ENCODE measurements around the gene DUOX1. TPM values are rescaled to one million over a fixed set of nuclear protein-coding genes. Genes with fewer than 3 reads are reported as not detected.

DUOX1 gene
- total RNA-seq, 2 experiments from 2014 or later: not detected

DNA sequence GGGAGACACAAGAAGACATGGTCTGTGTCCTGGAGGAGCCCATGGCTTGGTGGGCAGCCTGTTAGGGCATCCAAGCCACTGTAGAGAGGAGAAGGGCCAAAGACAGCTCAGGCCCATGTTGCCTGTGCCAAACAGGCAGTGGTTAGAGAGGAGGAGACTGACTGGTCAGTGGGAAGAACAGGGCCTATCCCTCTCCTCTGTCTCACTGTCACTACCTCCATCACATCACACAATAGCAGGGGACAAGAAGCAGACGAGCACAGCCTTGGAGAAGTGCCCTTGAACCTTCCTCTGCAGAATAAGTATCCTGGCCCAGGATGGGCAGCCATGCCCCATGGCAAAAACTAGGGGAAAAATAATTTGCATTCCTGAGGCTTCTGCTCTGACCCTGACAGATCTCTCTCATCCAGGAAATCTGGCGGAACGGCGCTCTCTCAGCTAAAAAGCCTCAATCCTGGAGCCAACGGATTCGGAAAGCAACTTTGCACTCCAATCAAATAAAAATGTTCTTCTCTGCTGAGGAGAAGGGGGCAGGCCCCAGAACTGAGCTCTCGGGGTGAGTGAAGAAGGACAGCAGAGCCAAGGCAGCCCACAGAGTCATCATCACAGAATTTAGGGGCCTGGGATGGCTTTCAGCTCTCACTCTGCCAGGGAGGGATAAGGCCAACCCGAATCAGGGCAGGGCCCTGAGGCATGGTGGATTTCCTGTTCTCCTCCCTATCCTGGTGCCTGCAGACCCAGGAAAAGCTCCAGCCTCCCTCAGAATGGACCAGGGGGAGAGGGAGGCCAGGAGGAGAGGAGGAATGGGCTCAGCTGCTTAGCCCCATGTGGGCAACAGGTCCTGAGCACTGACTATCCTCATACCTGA is 56.3 kb downstream of the DUOX1 start:
- CTCF ChIA-PET: interaction anchor here (1.1 to 13.1 kb wide), 8 partner anchors 7 to 68 kb away, joined by 3 to 131 read pairs (median 4); no protein-coding TSS in a partner anchor
- Mint-ChIP-seq H3K9me3 (no peaks in the 10 kb centered on the region), H3K27me3 (no peaks in the 10 kb centered on the region), H3K4me1 (ENCODE audit: low read depth) (peaks cover 32% of the 10 kb centered on the region), H3K36me3 (ENCODE audit: low read depth) (peaks cover 2% of the 10 kb centered on the region), H3K27ac (peak overlapping the region; percentile 17), H3K4me3 (peak overlapping the region; percentile 77)
- intact Hi-C loops (cut with micrococcal nuclease): no loop called here
- DNase-seq (no peak), ATAC-seq (no peak)
- TF ChIP-seq, protein P1, sequence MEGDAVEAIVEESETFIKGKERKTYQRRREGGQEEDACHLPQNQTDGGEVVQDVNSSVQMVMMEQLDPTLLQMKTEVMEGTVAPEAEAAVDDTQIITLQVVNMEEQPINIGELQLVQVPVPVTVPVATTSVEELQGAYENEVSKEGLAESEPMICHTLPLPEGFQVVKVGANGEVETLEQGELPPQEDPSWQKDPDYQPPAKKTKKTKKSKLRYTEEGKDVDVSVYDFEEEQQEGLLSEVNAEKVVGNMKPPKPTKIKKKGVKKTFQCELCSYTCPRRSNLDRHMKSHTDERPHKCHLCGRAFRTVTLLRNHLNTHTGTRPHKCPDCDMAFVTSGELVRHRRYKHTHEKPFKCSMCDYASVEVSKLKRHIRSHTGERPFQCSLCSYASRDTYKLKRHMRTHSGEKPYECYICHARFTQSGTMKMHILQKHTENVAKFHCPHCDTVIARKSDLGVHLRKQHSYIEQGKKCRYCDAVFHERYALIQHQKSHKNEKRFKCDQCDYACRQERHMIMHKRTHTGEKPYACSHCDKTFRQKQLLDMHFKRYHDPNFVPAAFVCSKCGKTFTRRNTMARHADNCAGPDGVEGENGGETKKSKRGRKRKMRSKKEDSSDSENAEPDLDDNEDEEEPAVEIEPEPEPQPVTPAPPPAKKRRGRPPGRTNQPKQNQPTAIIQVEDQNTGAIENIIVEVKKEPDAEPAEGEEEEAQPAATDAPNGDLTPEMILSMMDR (IDR thresholded peaks at IDR 0.05): no peak
- POLR2A ChIA-PET: interaction anchor here (4.1 to 7.6 kb wide), 2 partner anchors 14 to 20 kb away, joined by 50 to 85 read pairs; no protein-coding TSS in a partner anchor

DNA sequence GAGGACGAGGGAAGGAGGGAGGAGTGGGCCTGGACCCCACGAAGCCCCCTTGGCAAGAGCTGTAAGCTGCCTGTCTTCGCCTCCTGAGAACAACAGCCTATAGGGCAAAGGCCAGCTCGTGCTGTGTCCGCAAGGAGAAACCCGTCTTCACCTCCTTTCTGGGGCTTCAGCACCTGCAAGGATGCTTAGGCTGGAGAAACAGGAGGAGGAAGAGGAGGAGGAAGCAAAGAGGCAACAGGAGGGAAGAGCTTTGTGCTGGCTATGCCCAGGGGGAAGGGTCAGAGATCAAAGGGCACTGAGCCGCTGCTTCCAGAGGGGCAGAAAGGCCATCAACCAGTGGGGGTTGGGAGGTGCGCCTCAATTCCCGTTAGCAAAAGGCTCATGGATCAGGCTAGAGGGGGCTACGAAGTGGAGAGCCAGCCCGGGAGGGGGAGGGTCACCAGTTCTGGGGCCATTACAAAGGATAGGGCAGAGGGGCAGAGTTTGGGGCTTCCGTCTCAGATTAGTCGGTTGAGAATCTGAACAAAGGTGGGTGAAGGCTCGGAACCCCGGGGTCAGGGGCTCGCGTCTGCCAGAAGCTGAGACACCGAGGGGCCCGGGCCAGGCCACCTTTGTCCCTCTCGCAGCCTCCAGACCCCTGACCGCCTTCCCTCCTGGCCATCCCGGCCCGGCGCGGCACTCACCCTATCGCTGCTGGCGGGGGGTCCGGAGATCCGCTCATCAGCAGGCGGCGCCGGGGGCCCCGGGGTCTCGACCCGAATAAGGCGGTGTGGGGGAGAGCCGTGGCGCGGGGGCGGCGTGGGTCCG is 57.2 kb downstream of the DUOX1 start:
- H3K27ac Mint-ChIP-seq: peak overlapping the region; percentile 55
- no peaks in the 10 kb centered on the region for H3K9me3 Mint-ChIP-seq
- no peaks in the 10 kb centered on the region for H3K27me3 Mint-ChIP-seq
- no peaks in the 10 kb centered on the region for H3K36me3 Mint-ChIP-seq (ENCODE audit: low read depth)
- POLR2A ChIA-PET: interaction anchor here (0.5 to 7.6 kb wide), 6 partner anchors 9 to 216 kb away, joined by 3 to 85 read pairs (median 8); a partner anchor contains a TSS
- H3K4me3 Mint-ChIP-seq: peak overlapping the region; percentile 77
- CTCF ChIA-PET: interaction anchor here (1.2 to 13.1 kb wide), 6 partner anchors 8 to 21 kb away, joined by 3 to 131 read pairs (median 8); no protein-coding TSS in a partner anchor
- DNase-seq (no peak), ATAC-seq (no peak)
- H3K4me1 Mint-ChIP-seq (ENCODE audit: low read depth): peaks cover 31% of the 10 kb centered on the region
- intact Hi-C loops (cut with micrococcal nuclease): no loop called here
- TF ChIP-seq, protein P1 (IDR thresholded peaks at IDR 0.05): no peak

DNA sequence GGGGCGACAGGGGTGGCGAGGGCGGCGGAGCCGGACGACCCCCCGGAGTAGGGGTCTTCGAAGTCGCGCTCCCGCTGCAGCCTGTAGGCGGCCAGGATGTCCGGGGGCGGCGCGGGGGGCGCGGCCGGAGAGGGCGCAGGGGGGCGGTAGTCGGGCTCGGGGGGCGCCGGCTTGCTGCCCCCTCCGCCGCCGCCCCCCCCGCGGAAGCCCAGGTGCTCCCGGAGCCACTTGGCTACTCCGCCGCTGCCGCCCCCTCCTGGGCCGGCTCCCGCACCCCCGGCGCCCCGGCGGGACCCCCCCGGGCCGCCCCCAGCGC is 57.7 kb downstream of the DUOX1 start:
- ChIA-PET CTCF (interaction anchor here (0.9 to 3.6 kb wide), 9 partner anchors 9 to 69 kb away, joined by 3 to 18 read pairs (median 3); no protein-coding TSS in a partner anchor), POLR2A (interaction anchor here (0.5 to 7.6 kb wide), 7 partner anchors 8 to 215 kb away, joined by 3 to 85 read pairs (median 4); a partner anchor contains a TSS)
- Mint-ChIP-seq H3K27ac (no peak overlapping the region), H3K27me3 (no peaks in the 10 kb centered on the region), H3K9me3 (no peaks in the 10 kb centered on the region), H3K36me3 (ENCODE audit: low read depth) (no peaks in the 10 kb centered on the region), H3K4me1 (ENCODE audit: low read depth) (peaks cover 28% of the 10 kb centered on the region), H3K4me3 (no peak overlapping the region)
- intact Hi-C loops (cut with micrococcal nuclease): no loop called here
- DNase-seq: no peak
- TF ChIP-seq, protein P1 (IDR thresholded peaks at IDR 0.05): no peak
- peak; percentile 11 for ATAC-seq

DNA sequence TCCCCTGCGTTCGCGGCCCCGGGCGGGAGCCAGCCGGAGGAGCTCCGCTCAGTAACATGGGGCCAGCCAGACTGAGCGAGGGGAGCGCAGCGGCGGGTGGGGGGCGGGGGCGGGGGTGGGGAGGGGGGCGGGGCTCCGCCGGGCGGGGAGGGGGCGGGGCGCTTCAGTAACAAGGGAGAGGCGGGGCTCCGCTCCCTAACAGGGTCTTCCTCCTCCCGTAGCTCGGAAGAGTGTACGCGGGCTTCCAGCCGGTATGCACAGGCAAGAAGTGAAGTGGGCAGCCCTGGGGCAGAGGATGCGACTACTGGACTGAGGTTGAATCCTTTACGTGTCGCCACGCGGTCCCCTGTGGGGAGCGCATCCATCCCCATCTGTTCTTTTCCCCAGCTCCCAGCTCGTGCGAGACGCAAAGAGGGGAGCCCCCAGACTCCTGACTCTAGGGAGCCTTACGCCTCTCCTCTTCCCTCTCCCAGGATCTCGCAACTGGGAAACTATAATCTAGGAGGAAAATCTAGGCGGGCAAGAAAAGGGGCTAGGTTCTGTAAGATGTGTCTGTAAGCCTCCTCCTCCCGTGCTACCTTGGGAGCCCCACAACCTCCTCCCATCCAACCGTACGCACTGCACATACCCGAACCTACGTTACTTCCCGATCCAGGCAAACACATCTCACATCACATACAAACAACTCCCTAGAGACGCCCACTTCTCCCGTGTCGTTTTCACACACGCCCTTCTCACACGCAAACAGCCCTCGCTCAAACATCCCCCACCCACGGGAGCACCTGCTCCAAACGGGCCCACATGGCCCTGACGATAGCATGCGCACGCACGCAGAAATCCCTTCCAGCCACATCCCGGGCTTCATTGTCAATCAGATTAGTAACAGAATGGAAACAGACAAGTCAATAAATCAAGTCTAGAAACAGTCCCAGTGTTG is 58.4 kb downstream of the DUOX1 start, which contains the start of gene SHF:
TSS of gene SHF (minus strand) at position 73 of the 937 bp plus-strand sequence. CDS start at position 58, 15 bp downstream.
- H3K9me3 Mint-ChIP-seq: no peaks in the 10 kb centered on the region
- intact Hi-C loops (cut with micrococcal nuclease): no loop called here
- no peaks in the 10 kb centered on the region for H3K36me3 Mint-ChIP-seq (ENCODE audit: low read depth)
- peak within 1 kb of the TSS; percentile 77 for H3K4me3 Mint-ChIP-seq
- POLR2A ChIA-PET: interaction anchor here (0.5 to 7.6 kb wide), 7 partner anchors 7 to 214 kb away, joined by 3 to 85 read pairs (median 4); a partner anchor contains a TSS
- peak within 1 kb of the TSS; percentile 92 for H3K27ac Mint-ChIP-seq
- TF ChIP-seq, protein P1 (IDR thresholded peaks at IDR 0.05): no peak
- no peaks in the 10 kb centered on the region for H3K27me3 Mint-ChIP-seq
- CTCF ChIA-PET: interaction anchor here (0.9 to 1.8 kb wide), 8 partner anchors 9 to 70 kb away, joined by 3 to 11 read pairs (median 3); no protein-coding TSS in a partner anchor
- ATAC-seq (peak; percentile 81), DNase-seq (peak; percentile 92)
- peaks cover 28% of the 10 kb centered on the region for H3K4me1 Mint-ChIP-seq (ENCODE audit: low read depth)
